NB4 (cell line): ENCODE measurements around the gene SELENOI.

Source experiments
- MYC ChIP-seq: IDR thresholded peaks from 2 replicates; pipeline ENCODE4 v1.6.1; 2011; ENCODE audit warnings: low read depth, low read length
- TF ChIP-seq, protein P1 (sequence below): IDR thresholded peaks from 2 replicates; pipeline ENCODE4 v1.6.1; 2011; ENCODE audit warnings: low read depth, low read length

GRCh38 chr2:26351375-26352090 is 5.6 kb downstream of the SELENOI start:
- TF ChIP-seq, protein P1, sequence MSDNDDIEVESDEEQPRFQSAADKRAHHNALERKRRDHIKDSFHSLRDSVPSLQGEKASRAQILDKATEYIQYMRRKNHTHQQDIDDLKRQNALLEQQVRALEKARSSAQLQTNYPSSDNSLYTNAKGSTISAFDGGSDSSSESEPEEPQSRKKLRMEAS: no peak
- no peak for TF ChIP-seq MYC
